ENCODE data around the gene KRT73.

KRT73 gene

GRCh38 chr12:52580496-52580895 is 37.9 kb downstream of the KRT73 start:
- no peak for DNase-seq (ENCODE audit: low spot score)

GRCh38 chr12:52579468-52580465 is 38.6 kb downstream of the KRT73 start:
- no peak for DNase-seq (ENCODE audit: low spot score)
- no peak for TF ChIP-seq CTCF (IDR thresholded peaks at IDR 0.05; ENCODE audit: extremely low read depth, missing control alignments)

More at GRCh38 chr12:52580496-52580895, 37.9 kb downstream of the KRT73 start:
- no peak for TF ChIP-seq CTCF (IDR thresholded peaks at IDR 0.05; ENCODE audit: extremely low read depth, missing control alignments)

GRCh38 chr12:52578469-52578868 is 39.9 kb downstream of the KRT73 start:
- no peak for TF ChIP-seq CTCF (IDR thresholded peaks at IDR 0.05; ENCODE audit: extremely low read depth, missing control alignments)
- DNase-seq (ENCODE audit: low spot score), result no peak

DNA sequence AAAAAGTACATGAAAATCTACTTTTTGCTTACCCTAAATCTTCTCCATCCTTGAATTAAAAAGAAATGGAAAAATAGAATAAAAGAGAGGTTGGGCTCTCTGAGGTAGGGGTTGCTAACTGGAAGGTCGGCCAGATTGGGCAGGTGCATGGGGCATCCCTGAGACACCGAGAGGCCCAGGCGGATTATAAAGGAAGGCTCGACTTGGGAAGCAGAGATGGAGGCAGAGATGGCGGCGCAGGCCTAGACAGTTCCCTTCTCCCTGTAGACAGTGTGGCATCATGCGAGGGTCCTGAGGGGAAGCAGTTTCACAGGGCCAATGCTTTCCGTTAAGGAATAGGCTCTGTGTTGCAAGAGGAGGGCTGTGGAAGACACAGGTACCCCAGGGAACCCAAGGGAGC is 41.0 kb downstream of the KRT73 start:
- TF ChIP-seq CTCF (IDR thresholded peaks at IDR 0.05; ENCODE audit: extremely low read depth, missing control alignments), result no peak
- DNase-seq (ENCODE audit: low spot score), result no peak

DNA sequence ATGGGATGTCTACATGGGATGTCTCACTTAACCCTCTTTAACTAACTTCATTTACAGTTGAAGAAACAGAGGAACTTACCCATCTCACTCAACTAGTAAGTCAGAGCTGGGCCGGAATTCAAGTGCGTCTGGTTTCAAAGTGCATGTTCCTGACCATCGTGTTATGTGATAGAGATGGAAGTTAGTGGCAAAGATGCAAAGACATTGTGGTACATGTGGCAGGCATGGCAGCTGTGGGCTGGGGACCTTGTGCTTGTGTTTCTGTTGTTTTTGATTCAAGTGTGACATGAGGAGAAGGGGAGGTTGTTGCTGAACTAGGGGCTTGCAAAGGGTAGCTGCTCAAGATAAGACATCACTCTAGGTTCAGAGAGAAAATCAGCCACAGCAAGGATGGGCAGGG is 42.4 kb downstream of the KRT73 start:
- TF ChIP-seq CTCF (IDR thresholded peaks at IDR 0.05; ENCODE audit: extremely low read depth, missing control alignments), result no peak
- no peak for DNase-seq (ENCODE audit: low spot score)

DNA sequence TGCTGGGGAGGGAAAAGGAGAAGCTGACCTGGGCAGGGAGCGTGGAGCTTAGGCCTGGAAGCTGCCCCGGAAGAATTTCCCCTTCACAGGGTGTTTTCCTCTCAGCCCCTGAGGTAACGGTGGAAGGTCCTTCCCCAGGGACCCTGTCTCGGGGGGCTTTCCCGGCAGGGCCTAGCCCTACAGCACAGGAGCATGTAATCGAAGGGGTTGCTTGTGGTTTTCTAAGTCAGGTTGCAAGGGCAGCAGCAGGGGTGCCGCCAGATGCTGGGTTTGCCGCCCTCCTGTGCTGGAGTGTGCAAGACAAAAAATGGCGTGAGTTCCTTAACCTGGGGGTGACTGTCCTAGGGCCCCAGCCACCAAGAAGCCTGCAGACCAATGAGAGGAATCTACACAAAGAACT is 43.1 kb downstream of the KRT73 start:
- no peak for DNase-seq (ENCODE audit: low spot score)
- no peak for TF ChIP-seq CTCF (IDR thresholded peaks at IDR 0.05; ENCODE audit: extremely low read depth, missing control alignments)

DNA sequence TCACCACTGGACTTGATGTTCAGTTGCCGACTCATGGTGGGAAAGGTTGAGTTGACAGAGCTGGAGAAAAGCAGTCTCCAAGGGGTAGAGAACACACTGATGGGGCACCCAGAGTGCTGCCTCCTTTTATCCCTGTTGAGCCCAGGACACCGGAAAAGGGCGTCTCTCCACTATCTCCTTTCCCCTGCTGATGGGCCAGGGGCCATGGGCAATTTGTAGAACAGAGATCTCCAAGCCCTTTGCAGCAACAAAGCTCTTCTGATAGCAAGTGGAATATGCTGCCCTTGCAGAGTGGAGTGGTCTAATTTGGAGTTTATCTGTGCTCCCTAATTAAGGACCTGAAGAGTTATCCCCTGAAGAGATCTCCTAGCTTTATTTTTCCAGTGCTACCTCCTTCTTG is 44.6 kb downstream of the KRT73 start, which contains the start of gene KRT74:
KRT74 (minus strand) TSS at position 101 of the 400 bp plus-strand sequence; CDS start at position 35, 66 bp downstream.
- no peak for TF ChIP-seq CTCF (IDR thresholded peaks at IDR 0.05; ENCODE audit: extremely low read depth, missing control alignments)
- DNase-seq (ENCODE audit: low spot score), result no peak
